ENCODE measurements around the gene CALU.

DNA sequence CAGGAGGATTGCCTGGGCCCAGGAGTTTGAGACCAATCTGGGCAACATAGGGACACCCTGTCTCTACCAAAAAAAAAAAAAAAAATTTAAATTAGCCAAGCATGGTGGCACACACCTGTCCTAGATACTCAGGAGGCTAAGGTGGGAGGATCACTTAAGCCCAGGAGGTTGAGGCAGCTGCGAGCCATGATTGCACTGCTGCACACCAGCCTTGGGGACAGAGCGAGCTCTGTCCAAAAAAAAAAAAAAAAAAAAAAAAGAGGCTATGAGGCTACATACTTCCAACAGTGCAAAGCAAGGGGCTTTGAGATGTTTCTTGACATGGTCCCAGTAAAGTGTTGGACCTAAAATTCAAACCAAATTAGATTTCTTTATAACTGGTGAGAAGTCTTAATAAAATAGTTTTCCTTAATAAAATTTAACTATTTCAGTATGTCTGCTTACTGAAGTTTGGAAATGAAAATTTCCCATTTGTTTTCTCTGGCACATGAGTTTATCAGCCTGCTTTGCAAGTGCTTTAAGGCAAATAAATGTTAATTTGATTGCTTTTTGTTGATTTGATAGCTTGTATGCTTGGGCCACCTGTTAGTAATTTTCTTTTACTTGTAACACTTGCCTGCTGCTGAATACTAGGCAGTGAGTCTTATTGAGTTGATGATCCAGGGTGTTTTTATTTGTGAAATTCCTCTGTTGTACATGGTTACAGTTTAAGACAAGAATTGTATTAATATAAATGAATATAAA lies 16.1 kb downstream of the CALU start:
- TF ChIP-seq EP300 (conservative IDR thresholded peaks at IDR 0.05; ENCODE audit: poor library complexity, severe bottlenecking) (no peak), CTCF (IDR thresholded peaks at IDR 0.05; ENCODE audit: poor library complexity, severe bottlenecking) (no peak), POLR2AphosphoS5 (IDR thresholded peaks at IDR 0.05) (no peak), MXI1 (conservative IDR thresholded peaks at IDR 0.05; ENCODE audit: poor library complexity, severe bottlenecking) (no peak), SMC3 (conservative IDR thresholded peaks at IDR 0.05; ENCODE audit: poor library complexity) (no peak), REST (IDR thresholded peaks at IDR 0.05; ENCODE audit: borderline replicate concordance) (no peak)
